ENCODE results near the gene MTERF1. TPM values are rescaled to one million over a fixed set of nuclear protein-coding genes. Genes with fewer than 3 reads are reported as not detected.

The MTERF1 gene
- total RNA-seq, 1 experiment from 2014 or later: 19.8 TPM

DNA sequence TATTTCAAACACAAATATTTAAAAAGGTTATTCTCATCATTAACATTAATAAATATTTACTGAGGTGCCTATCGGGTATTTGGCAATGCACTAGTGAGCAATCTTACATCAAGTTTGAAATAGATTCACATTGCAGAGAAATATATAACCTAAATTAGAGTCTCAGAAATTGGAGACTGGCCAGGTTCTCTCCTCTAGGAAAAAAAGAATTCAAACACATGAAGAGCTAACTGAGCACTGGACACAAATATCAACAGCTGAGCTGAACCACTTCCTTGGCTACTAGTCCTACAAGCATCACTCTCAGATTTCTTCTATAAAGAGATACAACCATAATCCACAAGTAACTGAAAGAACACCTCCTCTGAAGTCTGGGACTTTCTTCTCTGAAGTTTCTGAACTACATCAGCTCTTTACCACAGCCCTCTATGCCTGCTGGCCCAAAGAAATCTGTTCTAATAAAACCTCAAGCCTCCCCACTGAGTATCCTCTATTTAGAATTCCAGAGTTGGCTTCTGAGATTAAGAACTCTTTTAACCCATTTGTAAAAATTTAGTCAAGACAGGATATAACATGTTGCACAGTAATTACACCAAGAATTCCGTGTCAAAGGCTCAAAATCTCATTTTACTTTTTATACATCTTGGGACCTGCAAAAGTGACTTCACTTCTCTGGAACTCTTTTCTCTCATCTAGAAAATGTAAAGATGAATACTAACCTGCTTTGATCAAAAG is 45.2 kb downstream of the MTERF1 start:
- Histone ChIP-seq H4K5ac (ENCODE audit: insufficient read length, low read depth, low read length) (no peak overlapping the region), H3K4me2 (ENCODE audit: insufficient read depth, insufficient read length, low read length) (no peak overlapping the region), H3K4me1 (ENCODE audit: insufficient read depth, low read length) (no peaks in the 10 kb centered on the region), H3K9me3 (ENCODE audit: control insufficient read depth, low read depth, low read length) (no peaks in the 10 kb centered on the region), H4K20me1 (ENCODE audit: control insufficient read depth, insufficient read depth, insufficient read length) (no peaks in the 10 kb centered on the region), H2BK20ac (ENCODE audit: low read depth, low read length, poor library complexity, severe bottlenecking) (no peak overlapping the region), H2AFZ (ENCODE audit: low read length) (no peak overlapping the region), H3K79me2 (ENCODE audit: insufficient read depth, low read length) (no peaks in the 10 kb centered on the region), H3K18ac (ENCODE audit: insufficient read length, low read depth, low read length) (no peak overlapping the region), H3K79me1 (ENCODE audit: insufficient read depth, low read depth, low read length, poor library complexity, severe bottlenecking) (no peaks in the 10 kb centered on the region), H2BK12ac (ENCODE audit: insufficient read length, low read depth, low read length) (no peak overlapping the region), H2BK5ac (ENCODE audit: insufficient read length, low read length) (no peak overlapping the region), H3K23me2 (ENCODE audit: insufficient read length, low read depth, low read length, poor library complexity, severe bottlenecking) (no peaks in the 10 kb centered on the region), H3K4ac (ENCODE audit: low read depth, low read length) (no peak overlapping the region), H3K27me3 (ENCODE audit: insufficient read depth, low read length) (no peaks in the 10 kb centered on the region), H2AK5ac (ENCODE audit: insufficient read length, low read length) (no peak overlapping the region), H2BK15ac (ENCODE audit: low read depth, low read length) (no peak overlapping the region), H4K8ac (replicated peaks; ENCODE audit: insufficient read length, low read depth, low read length) (no peak overlapping the region), H2BK120ac (ENCODE audit: low read depth, low read length, poor library complexity, severe bottlenecking) (no peak overlapping the region), H3K56ac (ENCODE audit: insufficient read length, low read depth, low read length) (no peak overlapping the region), H4K91ac (ENCODE audit: insufficient read length, low read depth, low read length) (no peak overlapping the region), H3T11ph (ENCODE audit: low read length) (no peak overlapping the region), H3K9ac (ENCODE audit: extremely low read depth, insufficient read length, low read length) (no peak overlapping the region), H3K14ac (ENCODE audit: insufficient read depth, low read length) (no peak overlapping the region), H3K23ac (ENCODE audit: insufficient read length, low read depth, low read length) (no peak overlapping the region), H3K27ac (ENCODE audit: insufficient read length, low read depth, low read length) (no peak overlapping the region)
- H3K27ac Mint-ChIP-seq: no peak overlapping the region; a peak in 1 of 7 replicates
- DNase-seq: no peak
- no peaks in the 10 kb centered on the region for H3K27me3 Mint-ChIP-seq (ENCODE audit: low read depth)
- H3K4me1 Mint-ChIP-seq: peaks cover 2 to 5% of the 10 kb centered on the region in 2 experiments; a peak in 1 of 4 replicates
- no peaks in the 10 kb centered on the region for H3K9me3 Mint-ChIP-seq
- no peaks in the 10 kb centered on the region for H3K36me3 Mint-ChIP-seq (ENCODE audit: insufficient read depth in 1 of 3, low read depth in 3 of 3)
- H3K4me3 Mint-ChIP-seq: no peak overlapping the region
- TF ChIP-seq, protein P1, sequence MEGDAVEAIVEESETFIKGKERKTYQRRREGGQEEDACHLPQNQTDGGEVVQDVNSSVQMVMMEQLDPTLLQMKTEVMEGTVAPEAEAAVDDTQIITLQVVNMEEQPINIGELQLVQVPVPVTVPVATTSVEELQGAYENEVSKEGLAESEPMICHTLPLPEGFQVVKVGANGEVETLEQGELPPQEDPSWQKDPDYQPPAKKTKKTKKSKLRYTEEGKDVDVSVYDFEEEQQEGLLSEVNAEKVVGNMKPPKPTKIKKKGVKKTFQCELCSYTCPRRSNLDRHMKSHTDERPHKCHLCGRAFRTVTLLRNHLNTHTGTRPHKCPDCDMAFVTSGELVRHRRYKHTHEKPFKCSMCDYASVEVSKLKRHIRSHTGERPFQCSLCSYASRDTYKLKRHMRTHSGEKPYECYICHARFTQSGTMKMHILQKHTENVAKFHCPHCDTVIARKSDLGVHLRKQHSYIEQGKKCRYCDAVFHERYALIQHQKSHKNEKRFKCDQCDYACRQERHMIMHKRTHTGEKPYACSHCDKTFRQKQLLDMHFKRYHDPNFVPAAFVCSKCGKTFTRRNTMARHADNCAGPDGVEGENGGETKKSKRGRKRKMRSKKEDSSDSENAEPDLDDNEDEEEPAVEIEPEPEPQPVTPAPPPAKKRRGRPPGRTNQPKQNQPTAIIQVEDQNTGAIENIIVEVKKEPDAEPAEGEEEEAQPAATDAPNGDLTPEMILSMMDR (conservative IDR thresholded peaks at IDR 0.05): no peak
- WGBS (ENCODE audit: extremely low coverage, insufficient read length, low lambda C conversion rate): no CpG with 5 or more reads among the region's 2 CpGs

All from H9 (cell line).